NCI-H2029 (cell line): ENCODE results near the gene SMURF2.

Experiments
- DNase-seq: peaks from one replicate; lab custom pipeline; 2025; lab: John Stamatoyannopoulos, UW

Gene SMURF2

GRCh38 chr17:64537488-64537887 is 124.6 kb downstream of the SMURF2 start:
- DNase-seq: no peak

DNA sequence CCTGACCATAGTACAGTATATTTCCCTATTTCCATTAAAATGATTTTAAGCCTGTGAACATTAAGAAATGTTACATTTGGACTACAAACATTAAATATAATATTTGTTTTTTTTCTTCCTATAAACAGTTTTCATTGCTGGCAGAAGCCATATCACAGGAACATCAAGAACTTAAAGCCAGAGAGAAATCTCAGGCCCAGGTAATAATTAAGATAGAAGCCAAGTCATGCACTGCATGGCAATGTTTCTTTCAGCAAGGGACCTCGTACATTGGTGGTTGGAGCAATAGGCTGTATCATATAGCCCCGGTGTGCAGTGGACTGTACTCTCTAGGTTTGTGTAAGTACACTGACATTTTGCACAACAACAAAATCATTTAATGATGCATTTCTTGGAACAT is 125.2 kb downstream of the SMURF2 start:
- no peak for DNase-seq

DNA sequence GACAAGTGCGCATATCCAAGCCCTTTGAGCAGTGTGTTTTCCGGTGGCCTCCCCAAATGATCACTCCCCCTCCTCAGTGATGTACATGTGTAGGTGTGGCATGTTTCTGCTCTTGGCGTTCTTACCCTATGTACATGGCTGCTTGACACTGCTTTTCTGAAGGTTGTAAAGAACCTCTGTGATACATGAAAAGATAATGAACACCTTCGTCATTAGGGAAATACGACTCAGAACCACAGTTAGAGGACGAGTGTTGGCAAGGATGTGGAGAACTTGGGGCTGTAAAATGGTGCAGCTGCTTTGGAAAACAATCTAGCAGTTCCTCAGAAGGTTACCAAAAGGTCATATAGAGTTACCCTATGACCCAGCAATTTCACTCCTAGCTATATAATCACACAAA is 126.8 kb downstream of the SMURF2 start:
- no peak for DNase-seq

DNA sequence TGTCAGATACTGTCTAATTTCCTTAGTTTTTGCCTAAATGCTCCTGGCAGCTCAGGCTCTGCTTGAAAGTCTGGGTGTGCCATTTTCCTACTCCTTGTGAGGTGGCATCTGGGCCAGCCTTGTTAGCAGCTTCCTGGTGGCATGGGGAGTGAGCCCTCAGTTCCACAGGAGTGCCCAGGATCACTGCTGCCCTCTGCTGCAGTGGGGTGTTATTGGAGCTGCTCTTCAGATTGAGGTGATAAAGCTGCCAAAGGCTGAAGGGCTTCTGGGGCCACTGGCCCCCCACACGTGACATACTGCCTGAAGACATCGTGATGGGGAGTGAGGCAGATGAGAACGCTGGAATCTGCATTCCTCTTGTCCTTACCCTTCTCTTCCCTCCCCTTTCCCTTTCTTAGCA is 127.9 kb downstream of the SMURF2 start:
- DNase-seq: no peak

DNA sequence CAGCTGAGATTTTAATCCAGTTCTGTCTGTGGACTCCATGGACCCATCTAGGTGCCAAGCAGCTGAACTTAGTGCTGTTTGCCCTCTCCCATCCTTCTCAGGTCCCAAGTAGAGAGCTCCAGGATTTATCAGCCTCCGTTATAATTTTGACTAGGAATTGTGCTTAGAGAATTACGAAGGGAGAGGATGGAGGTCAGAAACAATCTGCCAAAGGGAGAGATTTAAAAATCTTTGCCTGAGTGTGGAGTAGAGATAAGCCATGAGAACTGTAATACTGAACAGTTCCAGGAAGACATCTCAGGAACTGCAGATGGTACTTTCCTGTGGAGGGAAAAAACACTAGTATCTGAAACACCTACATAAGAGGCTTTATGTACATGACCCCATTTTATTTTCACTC is 128.3 kb downstream of the SMURF2 start:
- no peak for DNase-seq

GRCh38 chr17:64532409-64532808 is 129.7 kb downstream of the SMURF2 start:
- DNase-seq: no peak

GRCh38 chr17:64531955-64532371 is 130.1 kb downstream of the SMURF2 start:
- no peak for DNase-seq

- DNase-seq: no peak
These were observed 132.9 kb downstream of the SMURF2 start for GRCh38 chr17:64529221-64529620.

GRCh38 chr17:64527914-64528313 is 134.2 kb downstream of the SMURF2 start:
- no peak for DNase-seq

DNA sequence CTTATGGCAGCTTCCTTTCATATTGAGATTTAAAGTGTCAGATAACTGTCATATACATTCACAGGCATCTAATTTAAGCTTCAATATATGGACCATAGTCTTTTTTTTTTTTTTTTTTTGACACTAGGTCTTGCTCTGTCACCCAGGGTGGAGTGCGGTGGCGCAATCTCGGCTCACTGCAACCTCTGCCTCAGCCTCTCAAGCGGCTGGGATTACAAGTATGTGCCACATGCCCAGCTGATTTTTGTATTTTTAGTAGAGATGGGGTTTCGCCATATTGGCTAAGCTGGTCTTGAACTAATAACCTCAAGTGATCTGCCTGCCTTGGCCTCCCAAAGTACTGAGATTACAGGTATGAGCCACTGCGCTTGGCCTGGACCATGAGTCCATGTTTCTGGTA is 141.7 kb downstream of the SMURF2 start:
- DNase-seq: no peak

DNA sequence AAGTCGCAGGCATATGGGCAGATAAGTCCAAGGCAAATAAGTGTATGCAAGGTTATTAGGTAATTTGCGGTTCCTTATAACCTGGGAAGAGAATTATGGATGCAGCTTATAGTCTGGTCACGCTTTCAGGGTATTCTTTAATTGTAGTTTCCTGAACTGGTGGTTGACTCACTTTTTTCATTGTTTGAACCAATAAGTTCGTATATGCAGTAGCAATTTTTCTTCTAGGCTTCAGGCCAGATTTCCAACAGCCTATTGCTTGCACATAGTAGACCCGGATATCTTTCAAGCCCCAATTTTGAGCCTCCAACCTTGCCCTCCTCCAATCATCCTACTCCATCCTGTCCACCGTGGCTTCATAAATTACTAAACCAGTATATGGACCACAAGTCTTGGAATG is 142.5 kb downstream of the SMURF2 start:
- no peak for DNase-seq

DNA sequence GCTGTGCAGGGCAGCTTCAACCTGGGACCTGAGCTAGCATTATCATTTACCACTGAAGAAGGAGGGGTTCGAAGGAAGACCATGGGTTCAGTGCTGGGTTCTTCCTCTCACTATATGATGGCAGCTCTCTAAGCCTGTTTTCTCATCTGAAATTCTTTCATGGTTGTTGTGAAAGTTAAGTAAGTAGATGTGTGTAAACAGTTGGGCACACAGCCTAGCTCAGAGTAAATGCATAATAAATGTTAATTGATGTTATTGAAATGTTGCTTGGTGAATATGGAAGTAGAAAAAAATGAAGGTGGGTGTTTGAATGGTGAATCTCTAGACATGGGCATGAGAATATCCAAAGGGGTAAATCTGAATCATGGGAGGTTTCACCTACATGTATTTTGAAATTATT is 146.3 kb downstream of the SMURF2 start:
- DNase-seq: no peak

GRCh38 chr17:64515419-64515818 is 146.7 kb downstream of the SMURF2 start:
- no peak for DNase-seq

- DNase-seq: no peak
These were observed 152.9 kb downstream of the SMURF2 start for GRCh38 chr17:64509179-64509578.

DNA sequence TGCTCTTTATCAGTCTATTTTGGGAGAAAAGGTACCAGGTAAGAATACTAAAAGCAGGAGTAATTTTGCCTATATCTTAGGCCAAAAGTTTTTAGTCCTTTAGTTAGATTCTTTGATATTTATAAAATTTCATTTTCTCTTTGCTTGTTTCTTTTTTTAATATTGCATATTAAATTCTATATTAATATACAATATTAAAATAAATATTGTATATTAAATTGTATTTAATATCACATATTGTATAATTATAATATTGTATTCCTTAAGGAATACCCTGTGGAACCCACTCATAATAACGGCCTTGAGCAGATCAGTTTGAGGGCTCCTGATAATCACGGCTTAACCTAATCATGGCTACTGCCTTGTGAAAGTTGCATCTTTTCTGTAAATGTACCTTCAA is 153.4 kb downstream of the SMURF2 start:
- no peak for DNase-seq

DNA sequence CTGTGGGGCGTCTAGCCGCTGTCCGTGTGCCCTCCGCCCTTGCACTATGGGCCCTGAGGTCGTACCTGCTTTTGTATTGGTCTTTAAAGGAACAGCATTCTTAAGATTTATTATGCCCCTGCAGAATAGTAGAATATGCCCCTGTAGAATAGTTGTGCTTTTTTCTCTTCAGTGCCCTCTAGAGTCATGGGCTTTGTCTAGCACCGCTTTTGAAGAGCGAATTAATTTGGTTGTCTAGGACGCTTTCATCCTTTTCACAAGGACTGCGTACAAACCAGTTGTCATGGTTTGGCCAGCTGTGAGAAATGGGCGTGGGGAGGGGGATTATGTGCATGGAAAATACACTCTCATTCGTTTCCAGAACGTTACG is 154.7 kb downstream of the SMURF2 start:
- peak; percentile 54 for DNase-seq

- DNase-seq: peak; percentile 94
These were observed 155.3 kb downstream of the SMURF2 start, which contains the start of gene CEP95 for GRCh38 chr17:64506576-64507412. Gene CEP95, plus strand, starts transcription at chr17:64506977. Its CDS starts 121 bp downstream, at chr17:64507098.

GRCh38 chr17:64506201-64506575 is 155.9 kb downstream of the SMURF2 start, which contains the start of gene DDX5:
Gene DDX5, minus strand, starts transcription at chr17:64506289. Its CDS starts 170 bp downstream, at chr17:64506119.
- DNase-seq: peak; percentile 94

DNA sequence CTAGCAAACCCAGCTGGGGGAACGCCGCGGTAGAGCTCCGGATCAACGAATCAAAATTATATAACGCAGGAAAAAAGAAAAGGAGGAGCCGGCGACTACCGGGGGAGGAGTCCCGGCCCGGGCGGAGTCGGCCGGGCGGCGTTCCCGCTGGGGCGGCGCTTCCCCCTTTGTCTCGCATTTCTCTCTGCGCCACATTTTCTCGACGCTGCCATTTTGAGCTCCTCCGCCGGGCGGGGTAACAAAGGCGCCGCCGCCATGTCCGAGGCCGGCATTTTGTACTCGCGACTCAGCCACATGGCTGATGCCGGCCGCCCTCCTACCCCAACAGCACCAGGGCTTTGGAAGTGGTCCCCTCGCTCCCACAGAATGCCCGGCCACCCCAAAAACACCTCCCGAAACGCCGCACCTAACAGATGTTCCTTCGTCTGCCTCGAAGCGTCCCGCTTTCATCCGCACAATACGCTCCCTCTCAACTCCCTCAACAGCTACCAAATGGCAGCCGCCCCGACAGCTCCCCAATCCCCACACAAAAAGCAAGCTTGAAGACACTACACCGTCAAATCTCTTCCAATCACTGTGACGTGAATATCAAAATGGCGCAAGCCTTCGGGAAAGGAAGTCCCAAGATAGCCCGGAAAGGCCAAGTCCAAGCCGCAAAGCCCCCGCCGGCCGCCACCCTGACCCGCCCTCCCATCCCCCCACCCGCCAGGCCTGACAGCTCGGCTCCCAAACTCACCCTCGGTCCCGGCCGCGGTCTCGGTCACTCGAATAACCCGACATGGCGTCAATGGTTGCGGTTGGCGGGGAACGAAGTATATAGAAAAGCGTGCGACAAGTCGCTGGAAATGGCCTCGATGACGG is 156.5 kb downstream of the SMURF2 start:
- peak; percentile 66 for DNase-seq

GRCh38 chr17:64504769-64505339 is 157.3 kb downstream of the SMURF2 start:
- DNase-seq: no peak

DNA sequence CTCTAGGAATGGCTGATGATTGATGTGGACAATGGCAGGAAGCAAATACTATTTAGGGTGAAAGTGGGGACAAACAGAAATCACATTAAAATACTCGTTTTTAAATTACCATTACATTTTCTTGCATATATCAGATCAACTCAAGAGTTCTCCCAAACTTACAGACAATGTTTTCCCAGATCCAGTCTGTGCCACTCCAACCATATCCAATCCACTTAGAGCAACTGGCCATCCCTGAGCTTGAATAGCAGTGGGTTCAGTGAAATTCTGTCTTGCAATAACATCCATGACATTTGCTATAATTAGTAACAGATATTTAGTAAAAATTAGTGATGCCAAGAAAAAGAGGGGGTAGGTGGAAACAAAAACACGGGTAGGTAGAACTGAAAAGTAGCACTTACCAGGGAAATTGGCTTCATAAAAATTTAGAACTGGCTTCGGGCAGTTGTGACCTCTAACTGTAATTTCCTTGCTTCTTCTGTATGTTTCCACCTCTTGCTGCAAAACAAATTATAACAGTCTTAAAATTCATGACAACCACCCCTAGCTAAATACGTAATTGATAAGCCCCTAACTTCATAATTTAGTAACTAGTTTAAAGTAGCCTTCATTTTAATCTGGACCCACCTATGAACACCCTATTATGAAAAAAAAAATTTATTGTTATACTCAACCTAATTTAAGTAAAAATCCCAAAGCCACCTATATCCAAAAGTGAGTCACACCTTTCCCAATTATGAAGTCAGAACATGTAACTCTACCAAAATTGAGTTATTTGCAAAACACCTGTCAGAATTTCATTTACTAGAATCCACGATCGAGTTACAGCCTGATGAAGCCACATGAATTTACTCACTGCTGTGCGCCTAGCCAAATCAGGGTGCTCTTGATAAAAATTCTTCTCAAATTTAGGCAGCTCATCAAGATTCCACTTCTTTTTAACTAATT is 158.0 kb downstream of the SMURF2 start:
- DNase-seq: no peak

DNA sequence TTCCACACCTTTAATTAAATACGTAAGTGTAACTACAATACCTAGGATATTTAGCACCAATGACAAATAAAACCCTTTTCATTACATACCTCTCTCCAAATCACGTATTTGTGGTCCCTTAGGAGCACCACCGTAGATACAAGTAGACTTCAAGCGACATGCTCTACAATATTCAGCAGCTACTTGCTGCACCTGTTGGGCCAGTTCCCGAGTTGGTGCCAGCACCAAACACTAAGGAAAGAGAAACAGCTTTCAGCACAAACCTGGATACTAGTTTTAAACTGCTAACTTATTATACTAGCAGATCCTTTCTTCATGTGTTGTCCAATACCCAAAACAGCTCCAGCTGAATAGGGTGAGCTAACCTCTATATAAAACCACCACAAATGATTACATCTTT is 158.8 kb downstream of the SMURF2 start:
- DNase-seq: no peak
